Measurements from ENCODE around the gene CEBPE.

The CEBPE gene

DNA sequence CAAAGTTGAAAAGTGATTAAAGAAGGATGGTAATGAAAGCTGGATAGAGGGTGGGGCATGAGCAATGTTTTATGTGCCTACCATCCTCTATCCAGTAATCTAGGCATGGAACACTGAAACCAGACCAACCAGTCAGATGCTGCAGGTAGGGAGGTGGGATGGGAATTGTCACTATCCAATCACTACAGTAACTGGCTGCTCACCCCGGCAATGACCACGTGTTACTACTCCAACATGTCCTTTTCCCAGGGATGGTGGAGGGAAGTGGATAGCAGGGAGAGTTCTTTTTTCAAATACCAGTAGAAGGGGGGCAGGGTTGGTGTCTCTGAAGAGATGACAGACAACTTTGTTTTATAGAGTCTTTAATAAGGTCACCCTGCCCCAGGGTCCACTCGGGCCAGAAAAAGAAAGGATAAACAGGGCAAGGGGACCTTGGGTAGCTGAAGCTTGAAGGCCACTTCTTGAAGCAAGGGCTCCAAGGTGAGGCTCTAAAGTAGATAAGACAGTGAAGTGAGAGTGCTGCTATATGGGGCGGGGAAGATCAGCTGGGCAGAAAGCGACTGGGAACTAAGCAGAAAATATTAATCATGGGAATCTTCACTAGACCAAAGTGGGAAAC is 47.0 kb downstream of the CEBPE start:
- no peak for DNase-seq

DNA sequence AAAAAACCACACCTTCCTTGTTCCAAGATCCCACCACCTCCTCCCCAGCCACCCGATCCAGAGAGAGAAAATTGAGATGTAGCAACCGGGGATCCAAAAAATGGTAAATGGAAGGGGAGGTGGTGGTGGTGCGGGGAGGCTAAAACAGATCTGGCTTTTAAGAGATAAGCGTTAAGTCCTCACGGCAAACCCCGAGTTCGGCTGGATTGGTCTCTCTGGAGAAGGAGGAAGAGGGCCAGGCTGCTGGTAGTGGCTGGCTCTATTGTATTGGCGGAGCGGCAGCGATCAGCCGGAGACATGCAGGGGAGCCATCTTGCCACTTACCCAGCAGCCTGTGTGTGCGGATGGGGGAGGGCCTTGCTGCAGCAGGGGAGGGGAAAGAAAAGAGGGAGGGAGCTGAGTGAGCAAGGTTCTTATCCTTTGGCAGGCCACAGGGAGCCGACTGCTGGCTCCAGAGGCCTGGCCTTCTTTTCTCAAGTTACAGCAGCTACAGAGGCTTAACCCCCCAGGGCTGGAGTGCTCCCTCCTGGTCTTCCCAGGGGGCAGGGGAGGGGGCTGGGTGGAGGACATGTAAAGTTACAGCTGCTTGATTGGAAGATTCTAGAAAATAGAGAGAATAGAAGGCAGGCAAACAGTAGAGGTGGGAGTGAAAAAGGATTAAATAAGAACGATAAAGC is 47.7 kb downstream of the CEBPE start:
- no peak for DNase-seq

DNA sequence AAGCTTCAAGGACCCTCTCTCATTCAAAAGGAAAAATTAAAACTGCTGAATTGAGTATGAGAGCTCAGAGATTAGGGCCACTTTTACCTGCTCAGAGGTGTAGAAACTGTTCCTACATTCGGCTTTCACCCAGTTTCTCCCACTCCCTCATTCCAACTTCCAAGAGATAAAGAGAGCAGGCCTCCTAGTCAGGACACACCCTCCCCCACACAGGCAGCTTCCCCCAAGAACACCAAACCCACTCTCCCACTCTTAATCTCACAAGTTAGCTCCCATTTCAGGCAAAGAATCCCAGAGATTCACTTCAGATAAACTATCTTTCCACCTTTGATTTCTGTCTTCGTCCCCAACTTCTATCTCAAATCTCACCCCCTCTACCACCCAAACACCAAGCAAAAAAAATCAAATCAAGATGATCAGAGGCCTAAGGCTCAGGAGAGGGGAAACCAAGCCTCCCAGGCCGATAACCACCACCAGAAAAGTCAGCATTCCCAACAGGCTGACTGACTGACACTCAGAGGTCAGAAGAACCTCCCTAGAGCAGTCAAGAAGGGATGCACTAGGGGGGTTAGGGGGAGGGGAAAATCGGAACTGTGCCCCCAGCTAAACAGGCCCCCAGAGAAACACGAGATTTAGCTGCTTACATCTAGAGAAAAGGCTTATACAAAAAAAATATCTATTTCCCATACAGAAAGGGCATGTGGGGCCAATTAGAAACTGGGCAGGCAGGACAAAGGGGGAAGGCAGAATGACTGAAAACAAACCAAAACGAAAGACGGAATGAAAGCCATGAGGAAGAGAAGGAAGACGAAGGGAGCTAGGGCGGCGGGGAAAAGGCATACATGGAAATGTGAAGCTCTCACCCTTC is 48.6 kb downstream of the CEBPE start:
- no peak for DNase-seq

DNA sequence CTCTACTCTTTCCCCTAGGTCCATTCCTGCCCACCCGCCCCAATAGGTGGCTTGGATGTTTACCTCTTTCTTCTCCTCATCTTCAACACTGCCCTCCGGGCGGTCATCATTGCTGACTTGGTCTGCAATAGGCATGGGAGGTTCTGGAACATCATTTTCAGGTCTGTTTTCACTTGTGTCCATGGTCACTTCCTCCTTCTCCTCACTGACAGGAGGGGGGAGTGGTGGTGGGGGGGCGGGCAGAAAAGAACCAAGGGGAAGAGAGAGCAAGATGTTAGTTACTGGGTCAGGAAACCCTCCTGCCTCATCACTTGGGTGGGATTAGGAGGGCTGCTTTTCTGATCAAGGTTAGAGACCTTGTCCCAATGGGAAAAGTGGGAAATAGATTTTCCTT is 49.6 kb downstream of the CEBPE start:
- DNase-seq: no peak

DNA sequence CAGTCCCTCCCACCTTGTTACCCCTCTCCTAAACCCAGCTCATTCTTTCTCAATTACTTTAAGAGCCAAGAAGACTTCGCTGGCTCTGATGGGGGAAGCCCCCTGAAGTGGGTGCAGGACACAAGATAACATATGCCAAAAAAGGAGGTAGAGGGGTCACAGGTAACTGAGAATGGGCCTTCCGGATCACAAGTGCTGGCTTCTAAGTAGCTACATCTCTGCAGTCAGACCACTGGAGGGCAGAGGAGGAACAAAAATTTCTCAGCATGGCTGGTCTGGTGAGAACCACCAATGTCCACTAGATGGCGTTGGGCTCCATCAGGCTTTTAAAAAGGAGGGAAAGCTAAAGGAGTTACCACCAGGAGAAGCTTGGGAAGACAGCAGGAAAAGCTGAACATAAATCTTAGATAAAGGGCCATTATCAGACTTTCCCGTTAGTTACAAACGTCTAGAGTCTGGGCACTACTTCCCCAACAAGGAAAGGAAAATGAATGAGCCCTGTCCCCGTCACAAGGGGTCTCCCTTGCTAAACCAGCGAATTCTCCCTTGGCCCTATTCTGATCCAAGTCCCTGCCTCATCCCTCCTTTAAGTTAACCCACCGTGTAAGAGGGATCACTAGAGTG is 50.2 kb downstream of the CEBPE start:
- no peak for DNase-seq

DNA sequence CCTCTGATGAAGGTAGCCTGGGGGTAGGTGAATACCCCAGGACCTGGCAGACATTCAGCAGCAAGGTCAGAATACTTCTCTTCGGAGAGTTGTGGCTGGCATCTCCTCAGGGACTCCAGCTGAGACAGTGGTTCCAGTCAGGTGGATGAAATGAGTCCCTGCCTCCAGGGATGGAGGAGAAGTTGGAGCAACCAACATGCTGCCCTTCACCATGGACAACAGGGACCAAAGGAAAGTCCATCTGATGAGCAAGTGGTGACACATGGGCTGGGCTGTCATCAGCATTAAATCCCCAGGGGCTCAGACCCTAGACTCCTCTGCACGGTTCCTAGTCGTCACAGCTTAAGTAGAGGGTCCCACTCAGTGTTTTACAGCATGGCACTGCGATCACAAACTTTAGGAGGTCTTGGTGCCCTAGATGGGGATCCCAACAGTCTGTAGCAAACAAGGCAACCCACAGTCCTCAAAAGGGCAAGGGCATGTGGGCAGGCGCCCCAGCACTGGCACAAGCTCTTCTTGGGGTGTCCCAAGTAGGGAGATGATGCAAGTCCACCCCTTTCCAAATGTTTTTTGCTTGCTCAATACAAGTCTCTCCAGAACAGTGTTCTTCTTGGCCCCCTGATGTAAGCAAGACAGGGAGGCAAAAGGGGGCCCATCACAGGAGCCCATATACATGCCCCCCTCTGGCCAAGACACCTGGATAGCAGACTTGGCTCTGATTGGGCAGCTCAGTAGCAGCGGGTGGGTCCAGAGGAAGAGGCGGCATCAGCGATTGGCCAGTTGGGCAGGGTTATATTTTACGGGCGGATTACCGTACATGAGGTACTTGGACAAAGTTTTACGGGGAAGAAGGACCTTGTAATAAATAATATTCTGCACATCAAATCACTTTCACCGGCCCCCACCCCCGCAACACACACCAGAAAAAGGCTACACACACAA is 50.9 kb downstream of the CEBPE start:
- no peak for DNase-seq
